ENCODE measurements around the gene TSC22D2. TPM values are rescaled to one million over a fixed set of nuclear protein-coding genes. Genes with fewer than 3 reads are reported as not detected.

The TSC22D2 gene
- total and polyA plus RNA-seq, 8 donors: 7.1 to 32.2 (median 17.9) TPM

DNA sequence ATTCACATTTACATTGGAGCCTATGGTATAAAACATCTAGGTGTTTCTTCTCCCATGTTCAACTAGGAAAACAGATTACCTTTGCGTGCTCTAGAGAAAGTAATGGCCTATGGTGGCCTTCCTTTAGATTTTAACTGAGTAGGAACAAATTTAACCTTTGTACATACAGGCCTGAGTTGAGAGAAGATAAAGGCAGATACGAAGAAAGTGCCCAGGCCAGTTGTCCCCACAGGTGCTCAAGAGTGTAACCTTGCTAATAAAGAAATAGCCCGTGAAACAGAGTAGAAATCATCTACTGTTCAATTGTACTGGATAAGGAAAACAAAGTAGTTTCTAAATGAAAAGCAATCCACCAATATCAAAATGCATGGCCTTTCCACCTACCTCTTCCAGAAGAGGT lies 6.8 kb upstream of the TSC22D2 start:
- peak overlapping the region in 4 of 5 donors; percentile 17 to 44 (median 29) for H3K27ac ChIP-seq
- H3K36me3 ChIP-seq: no peaks in the 10 kb centered on the region
- TF ChIP-seq, protein P1, sequence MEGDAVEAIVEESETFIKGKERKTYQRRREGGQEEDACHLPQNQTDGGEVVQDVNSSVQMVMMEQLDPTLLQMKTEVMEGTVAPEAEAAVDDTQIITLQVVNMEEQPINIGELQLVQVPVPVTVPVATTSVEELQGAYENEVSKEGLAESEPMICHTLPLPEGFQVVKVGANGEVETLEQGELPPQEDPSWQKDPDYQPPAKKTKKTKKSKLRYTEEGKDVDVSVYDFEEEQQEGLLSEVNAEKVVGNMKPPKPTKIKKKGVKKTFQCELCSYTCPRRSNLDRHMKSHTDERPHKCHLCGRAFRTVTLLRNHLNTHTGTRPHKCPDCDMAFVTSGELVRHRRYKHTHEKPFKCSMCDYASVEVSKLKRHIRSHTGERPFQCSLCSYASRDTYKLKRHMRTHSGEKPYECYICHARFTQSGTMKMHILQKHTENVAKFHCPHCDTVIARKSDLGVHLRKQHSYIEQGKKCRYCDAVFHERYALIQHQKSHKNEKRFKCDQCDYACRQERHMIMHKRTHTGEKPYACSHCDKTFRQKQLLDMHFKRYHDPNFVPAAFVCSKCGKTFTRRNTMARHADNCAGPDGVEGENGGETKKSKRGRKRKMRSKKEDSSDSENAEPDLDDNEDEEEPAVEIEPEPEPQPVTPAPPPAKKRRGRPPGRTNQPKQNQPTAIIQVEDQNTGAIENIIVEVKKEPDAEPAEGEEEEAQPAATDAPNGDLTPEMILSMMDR (IDR thresholded peaks at IDR 0.05): no peak
- TF ChIP-seq POLR2A (IDR thresholded peaks at IDR 0.05): no peak
- no peak for TF ChIP-seq POLR2AphosphoS5 (IDR thresholded peaks at IDR 0.05)
- TF ChIP-seq EP300 (IDR thresholded peaks at IDR 0.05): no peak
- no peaks in the 10 kb centered on the region for H3K27me3 ChIP-seq
- H3K9me3 ChIP-seq: no peaks in the 10 kb centered on the region
- DNase-seq: peak in 1 of 2 donors; percentile 47
- H3K4me3 ChIP-seq: no peak overlapping the region
- H3K4me1 ChIP-seq: peaks cover 0 to 11% (median under 1%) of the 10 kb centered on the region in 4 donors
- intact Hi-C loops (cut with DNase I; ENCODE audit: low total_unique reads): no loop called here
- 34 to 63% (median 51%) methylated on average over 3 of the region's 3 CpGs for WGBS, 5 donors

DNA sequence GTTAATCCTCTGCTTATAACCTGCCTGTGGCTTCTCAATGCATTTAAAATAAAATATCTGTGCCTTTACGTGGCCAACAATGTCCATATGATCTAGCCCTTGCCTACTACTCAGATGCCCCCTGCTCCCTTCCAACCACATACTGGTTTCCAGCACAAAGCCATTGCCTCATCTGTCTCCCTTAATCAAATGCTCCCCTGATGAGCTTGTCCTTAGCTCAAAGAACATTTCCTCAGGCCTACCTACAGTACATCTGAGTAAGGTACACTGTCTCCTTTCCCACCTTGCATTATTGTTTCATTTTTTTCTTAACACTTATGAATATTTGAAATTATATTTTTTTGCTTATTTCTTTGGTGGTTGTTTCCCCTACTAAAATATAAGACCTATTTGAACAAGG lies 5.9 kb upstream of the TSC22D2 start:
- no peak for DNase-seq
- Histone ChIP-seq H3K27me3 (no peaks in the 10 kb centered on the region), H3K4me3 (no peak overlapping the region), H3K4me1 (peaks cover 0 to 17% (median 5%) of the 10 kb centered on the region in 4 donors), H3K9me3 (no peaks in the 10 kb centered on the region), H3K36me3 (no peaks in the 10 kb centered on the region), H3K27ac (no peak overlapping the region)
- TF ChIP-seq POLR2A (IDR thresholded peaks at IDR 0.05) (no peak), EP300 (IDR thresholded peaks at IDR 0.05) (no peak), POLR2AphosphoS5 (IDR thresholded peaks at IDR 0.05) (no peak)
- TF ChIP-seq, protein P1 (IDR thresholded peaks at IDR 0.05): no peak
- 77 to 95% (median 91%) methylated on average over 1 of the region's 1 CpG for WGBS, 5 donors
- intact Hi-C loops (cut with DNase I; ENCODE audit: low total_unique reads): no loop called here

DNA sequence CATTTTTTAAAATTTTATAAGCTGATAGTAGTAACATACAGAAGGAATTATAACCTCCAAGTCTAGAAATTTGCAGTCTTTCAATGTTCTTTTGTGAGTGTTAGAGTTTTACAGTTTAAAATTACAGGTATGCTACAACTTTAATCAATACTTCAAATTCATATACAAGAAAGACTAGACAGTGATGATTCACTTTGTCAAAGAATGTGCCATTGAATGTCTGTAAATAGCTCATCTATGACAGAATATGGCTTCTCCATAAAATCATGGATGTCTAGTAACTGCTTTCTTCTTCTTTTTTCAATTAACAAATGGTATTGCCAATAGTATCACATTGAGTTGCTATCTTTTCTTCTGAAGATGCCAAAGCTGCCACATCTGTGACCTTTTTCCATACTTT lies 4.1 kb upstream of the TSC22D2 start:
- Histone ChIP-seq H3K9me3 (no peaks in the 10 kb centered on the region), H3K36me3 (no peaks in the 10 kb centered on the region), H3K4me1 (peaks cover 0 to 17% (median 7%) of the 10 kb centered on the region in 4 donors), H3K4me3 (no peak overlapping the region), H3K27me3 (no peaks in the 10 kb centered on the region), H3K27ac (no peak overlapping the region)
- no peak for DNase-seq
- TF ChIP-seq, protein P1 (IDR thresholded peaks at IDR 0.05): no peak
- no peak for TF ChIP-seq POLR2A (IDR thresholded peaks at IDR 0.05)
- no peak for TF ChIP-seq EP300 (IDR thresholded peaks at IDR 0.05)
- no peak for TF ChIP-seq POLR2AphosphoS5 (IDR thresholded peaks at IDR 0.05)
- intact Hi-C loops (cut with DNase I; ENCODE audit: low total_unique reads): no loop called here

DNA sequence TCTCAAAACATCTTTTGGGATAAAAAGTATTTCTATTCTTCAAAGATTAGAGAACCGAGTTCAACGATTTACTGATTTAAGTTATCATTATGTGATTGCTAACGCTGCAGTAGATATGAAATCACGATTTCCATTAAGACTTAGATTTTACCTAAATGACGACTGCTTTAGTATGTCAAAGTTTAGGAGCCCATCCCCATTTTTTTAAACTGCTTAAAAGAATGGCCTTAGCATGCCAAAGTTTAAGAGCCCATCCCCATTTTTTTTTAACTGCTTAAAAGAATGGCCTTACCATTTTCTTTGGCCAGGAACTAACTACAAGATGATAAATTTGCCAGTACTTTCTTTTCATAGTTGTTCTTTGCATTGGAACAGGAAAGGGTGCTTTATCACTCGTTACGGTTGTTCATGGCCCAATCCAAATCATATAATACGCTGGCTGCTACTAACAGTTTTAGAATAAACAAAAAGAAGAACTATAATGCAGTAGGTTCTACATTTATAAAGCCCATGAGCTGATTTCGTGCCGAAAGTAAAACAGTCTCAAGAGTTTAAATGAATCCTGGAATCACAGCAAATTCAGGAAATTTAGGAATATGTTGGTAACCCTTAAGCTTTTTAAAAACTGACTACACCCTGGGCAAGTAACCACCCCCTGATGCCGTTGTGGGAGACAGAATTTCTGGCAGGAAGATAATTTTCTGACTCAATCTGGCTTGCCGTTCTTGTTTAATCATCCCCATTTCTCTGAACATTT lies 869 bp upstream of the TSC22D2 start:
- DNase-seq: peak in 1 of 2 donors; percentile 68
- Histone ChIP-seq H3K27me3 (no peaks in the 10 kb centered on the region), H3K4me3 (peak overlapping the region; percentile 79 to 98 (median 90)), H3K36me3 (no peaks in the 10 kb centered on the region), H3K9me3 (no peaks in the 10 kb centered on the region), H3K27ac (peak overlapping the region; percentile 99 to 100 (median 100)), H3K4me1 (peaks cover 0 to 19% (median 13%) of the 10 kb centered on the region in 4 donors)
- intact Hi-C loops (cut with DNase I; ENCODE audit: low total_unique reads): no loop called here
- 11 to 19% (median 15%) methylated on average over 12 of the region's 12 CpGs for WGBS, 5 donors
- no peak for TF ChIP-seq POLR2AphosphoS5 (IDR thresholded peaks at IDR 0.05)
- TF ChIP-seq, protein P1 (IDR thresholded peaks at IDR 0.05): no peak
- TF ChIP-seq POLR2A (IDR thresholded peaks at IDR 0.05): no peak
- TF ChIP-seq EP300 (IDR thresholded peaks at IDR 0.05): no peak

Measured in stomach (tissue), 9 donors.